ENCODE measurements around the gene TMEM132E.
"Not testable (repeated sequence)": the region's sequence is repeated elsewhere in the genome, so short reads cannot be mapped to it uniquely, and the experiment has no call there.

Gene TMEM132E, protein sequence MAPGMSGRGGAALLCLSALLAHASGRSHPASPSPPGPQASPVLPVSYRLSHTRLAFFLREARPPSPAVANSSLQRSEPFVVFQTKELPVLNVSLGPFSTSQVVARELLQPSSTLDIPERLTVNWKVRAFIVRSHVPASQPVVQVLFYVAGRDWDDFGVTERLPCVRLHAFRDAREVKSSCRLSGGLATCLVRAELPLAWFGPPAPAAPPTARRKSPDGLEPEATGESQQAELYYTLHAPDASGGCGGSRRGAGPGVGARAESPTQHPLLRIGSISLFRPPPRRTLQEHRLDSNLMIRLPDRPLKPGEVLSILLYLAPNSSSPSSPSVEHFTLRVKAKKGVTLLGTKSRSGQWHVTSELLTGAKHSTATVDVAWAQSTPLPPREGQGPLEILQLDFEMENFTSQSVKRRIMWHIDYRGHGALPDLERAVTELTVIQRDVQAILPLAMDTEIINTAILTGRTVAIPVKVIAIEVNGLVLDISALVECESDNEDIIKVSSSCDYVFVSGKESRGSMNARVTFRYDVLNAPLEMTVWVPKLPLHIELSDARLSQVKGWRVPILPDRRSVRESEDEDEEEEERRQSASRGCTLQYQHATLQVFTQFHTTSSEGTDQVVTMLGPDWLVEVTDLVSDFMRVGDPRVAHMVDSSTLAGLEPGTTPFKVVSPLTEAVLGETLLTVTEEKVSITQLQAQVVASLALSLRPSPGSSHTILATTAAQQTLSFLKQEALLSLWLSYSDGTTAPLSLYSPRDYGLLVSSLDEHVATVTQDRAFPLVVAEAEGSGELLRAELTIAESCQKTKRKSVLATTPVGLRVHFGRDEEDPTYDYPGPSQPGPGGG (N-terminal part only)

DNA sequence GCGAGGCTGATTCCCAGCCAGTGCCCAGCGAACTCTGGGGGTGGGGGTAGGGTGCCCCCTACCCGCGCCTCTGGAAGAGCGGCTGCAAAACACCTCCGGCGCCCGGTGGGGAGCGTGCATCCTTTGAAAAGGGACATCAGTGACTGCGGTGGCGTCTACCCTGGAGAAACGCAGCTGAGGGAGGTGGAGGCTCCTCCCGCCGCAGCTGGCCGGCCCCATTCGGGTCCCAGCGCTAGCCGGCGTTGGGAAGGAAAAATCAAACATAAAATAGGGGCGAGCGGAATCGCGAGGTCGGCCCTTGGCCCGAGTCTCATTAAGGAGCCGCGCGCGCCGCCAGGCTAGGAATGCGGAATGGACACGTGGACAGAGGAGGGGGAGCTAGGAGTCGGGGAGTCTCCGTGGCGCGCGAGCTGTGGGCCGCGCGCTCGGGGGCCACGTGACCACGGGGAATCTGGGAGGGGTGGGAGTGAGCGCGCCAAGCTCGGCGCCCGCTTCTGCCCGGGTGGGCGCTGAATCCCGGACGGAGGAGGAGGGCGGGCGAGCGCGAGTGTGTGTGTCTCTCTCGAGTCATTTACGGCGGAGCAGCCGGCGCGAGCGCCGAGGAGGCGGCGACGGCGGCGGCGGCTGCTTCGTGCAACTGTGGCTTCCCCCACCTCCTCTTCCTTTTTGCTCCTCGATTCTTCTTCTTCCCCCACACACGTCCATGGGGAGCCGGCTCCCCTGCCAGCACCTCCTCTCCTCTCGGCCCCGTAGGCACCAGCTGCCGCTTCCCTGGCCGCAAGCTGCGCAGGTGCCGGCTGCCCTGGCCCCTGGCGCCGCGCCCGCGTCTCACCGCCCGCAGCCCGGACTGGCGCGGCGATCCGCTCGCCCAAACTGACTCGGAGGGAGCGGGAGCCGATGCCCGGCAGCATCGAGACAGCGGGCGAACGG lies at the start of gene TMEM132E:
Gene TMEM132E (plus strand): TSS at position 566 of the 930 bp plus-strand sequence. CDS start 1,495 bp downstream, outside the sequence.
- H3K27ac ChIP-seq = no peak within 1 kb of the TSS
- TF ChIP-seq CTCF (IDR thresholded peaks at IDR 0.05) = no peak
- no peak for TF ChIP-seq ZFX (IDR thresholded peaks at IDR 0.05; ENCODE audit: borderline replicate concordance)

GRCh38 chr17:34530918-34531317 lies 48.5 kb upstream of the TMEM132E start:
- TF ChIP-seq ZFX (IDR thresholded peaks at IDR 0.05; ENCODE audit: borderline replicate concordance) (no peak), CTCF (IDR thresholded peaks at IDR 0.05) (no peak)
- H3K27ac ChIP-seq = no peak overlapping the region

DNA sequence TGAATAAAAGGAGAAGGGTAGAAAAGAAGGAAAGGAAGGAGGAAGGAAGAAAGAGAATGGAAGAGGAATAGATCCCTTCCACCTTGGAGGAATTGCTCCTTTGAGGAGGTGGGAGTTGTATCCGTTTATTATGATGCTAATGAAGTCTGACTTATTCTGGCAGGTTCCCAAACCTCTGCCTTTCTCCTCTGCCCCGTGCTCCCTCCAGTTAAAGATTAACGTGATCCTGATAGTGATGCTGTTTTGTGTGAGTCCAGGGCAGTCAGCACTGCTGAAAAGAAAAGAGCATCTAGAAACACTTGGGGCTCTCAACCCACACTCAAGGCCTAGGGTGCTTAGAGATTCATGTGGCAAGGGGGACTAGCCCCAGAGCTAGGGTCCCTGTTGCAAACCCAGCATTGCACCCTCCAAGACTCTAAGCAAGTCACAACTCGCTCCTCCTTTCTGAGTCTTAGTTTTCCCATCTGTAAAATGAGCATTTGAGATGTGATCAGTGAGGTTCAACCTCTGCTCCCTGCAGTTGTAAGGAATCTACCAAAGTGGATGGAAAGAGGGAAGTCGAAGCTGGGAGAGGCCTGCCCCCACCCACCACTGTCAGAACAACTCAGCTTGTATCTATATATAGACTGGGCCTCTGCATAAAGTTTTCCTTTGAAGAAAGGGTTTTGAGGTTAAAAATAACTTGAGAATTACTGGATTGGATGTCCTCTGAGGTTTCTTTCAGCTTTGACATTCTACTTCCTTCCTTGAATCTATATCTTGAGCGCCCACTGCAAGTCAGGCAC lies 46.9 kb upstream of the TMEM132E start:
- TF ChIP-seq ZFX (IDR thresholded peaks at IDR 0.05; ENCODE audit: borderline replicate concordance) (no peak), CTCF (IDR thresholded peaks at IDR 0.05) (no peak)
- H3K27ac ChIP-seq = no peak overlapping the region

DNA sequence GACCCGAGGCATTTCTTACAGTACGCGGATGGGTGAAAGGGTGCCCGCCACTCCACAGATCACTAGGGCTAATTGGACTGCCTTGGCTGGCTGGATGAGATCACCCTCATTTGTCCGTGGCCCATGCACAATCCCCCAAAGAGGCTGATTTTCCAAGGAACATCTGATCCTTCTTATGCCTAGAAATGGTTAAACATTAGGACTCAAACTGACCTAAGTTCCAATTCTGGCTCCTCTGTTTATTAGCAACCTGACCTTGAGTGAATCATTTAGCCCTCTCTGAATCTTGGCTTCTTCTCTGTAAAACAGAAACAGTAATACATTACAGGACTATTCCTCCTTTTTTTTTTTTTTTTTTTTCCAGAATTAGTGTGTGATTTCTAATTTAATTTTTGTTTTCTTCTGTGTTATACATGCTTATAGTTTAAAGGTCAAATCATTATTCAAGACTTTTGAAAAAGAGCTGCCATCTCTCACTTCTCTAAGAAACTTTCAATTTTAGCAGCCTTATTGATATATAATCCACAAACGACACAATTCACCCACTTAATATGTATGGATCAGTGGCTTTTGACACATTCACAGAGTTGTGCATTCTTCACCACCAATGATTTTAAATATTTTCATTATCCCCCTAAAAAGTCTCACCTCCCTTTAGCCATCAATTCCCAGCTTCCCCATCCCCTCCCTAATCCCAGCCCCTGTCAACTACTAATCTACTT lies 45.4 kb upstream of the TMEM132E start:
- TF ChIP-seq ZFX (IDR thresholded peaks at IDR 0.05; ENCODE audit: borderline replicate concordance) = no peak
- H3K27ac ChIP-seq = no peak overlapping the region

DNA sequence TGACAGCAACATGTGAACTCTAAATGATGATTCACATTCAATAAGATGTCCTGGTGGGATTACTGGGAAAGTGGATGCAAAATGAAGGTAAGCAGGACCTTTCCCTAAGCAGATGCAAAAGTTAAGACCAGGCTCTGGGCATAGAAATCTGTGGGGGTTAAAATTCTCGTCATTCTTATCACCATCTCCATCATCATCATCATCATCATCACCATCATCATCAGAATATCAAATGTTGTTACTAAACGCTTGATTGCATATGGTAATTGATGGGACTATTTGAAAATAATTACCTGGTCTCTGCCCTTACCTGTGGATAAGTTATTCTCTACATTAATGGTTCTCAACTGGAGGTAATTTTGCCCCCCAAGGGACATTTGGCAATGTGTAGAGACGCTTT lies 41.9 kb upstream of the TMEM132E start:
- no peak overlapping the region for H3K27ac ChIP-seq
- TF ChIP-seq ZFX (IDR thresholded peaks at IDR 0.05; ENCODE audit: borderline replicate concordance) = no peak

DNA sequence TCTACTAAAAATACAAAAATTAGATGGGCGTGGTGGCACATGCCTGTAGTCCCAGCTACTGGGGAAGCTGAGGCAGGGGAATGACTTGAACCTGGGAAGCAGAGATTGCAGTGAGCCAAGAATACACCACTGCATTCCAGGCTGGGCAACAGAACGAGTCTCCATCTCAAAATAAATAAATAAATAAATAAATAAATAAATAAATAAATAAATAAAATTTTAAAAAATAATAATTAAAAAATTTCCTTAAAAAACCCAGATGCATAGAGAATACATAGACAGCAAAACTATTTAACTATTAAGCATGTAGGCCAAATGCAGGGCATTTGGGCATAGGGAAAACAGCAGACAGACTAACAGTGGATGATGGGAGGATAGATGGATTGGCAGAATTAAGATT lies 40.8 kb upstream of the TMEM132E start:
- H3K27ac ChIP-seq = not testable (repeated sequence)

DNA sequence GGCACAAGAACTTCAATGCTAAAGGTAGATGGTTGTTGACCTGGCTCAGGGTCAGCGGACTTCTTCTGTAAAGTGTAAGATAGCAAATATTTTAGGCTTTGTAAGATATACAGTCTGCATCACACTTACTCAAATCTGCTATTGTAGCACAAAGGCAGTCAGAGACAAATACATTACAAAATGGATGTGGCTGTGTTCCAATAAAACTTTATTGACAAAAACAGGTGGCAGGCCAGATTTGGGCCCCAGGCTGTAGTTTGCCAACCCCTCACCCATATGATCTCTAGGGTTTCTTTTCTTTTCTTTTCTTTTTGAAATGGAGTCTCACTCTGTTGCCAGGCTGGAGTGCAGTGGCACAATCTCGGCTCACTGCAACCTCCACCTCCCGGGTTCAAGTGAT lies 39.5 kb upstream of the TMEM132E start:
- TF ChIP-seq CTCF (IDR thresholded peaks at IDR 0.05) (no peak), ZFX (IDR thresholded peaks at IDR 0.05; ENCODE audit: borderline replicate concordance) (no peak)
- no peak overlapping the region for H3K27ac ChIP-seq

Data from 22Rv1 (cell line).